Activated naive CD8-positive, alpha-beta T cell treated with anti-CD3 and anti-CD28 coated beads, Interleukin-2, amount 10 ng/mL, durations not matched to agents 7 days and 5 days (primary cell): ENCODE results near the gene TLCD1. TPM values are rescaled to one million over a fixed set of nuclear protein-coding genes. Genes with fewer than 3 reads are reported as not detected.
"Not testable (repeated sequence)": the region's sequence is repeated elsewhere in the genome, so short reads cannot be mapped to it uniquely, and the experiment has no call there.

Experiments used
- ATAC-seq: fragments of 150-1000 bp; cut with Tn5 transposase; one replicate; pipeline ENCODE4 v1.10.0; 2021; ENCODE audit warnings: low read depth, moderate library complexity
- POLR2A ChIA-PET: fragments of 350-600 bp; sonication (Branson Sonifier 250); formaldehyde crosslinking; loops from one replicate; lab custom pipeline; 2021; ENCODE audit warnings: antibody characterized with exemption; lab: Charles Lee
- DNase-seq: peaks from one replicate; pipeline ENCODE4 v3.0.0; 2021
- H3K27ac Mint-ChIP-seq: one replicate; pipeline ENCODE4 v1.8.0; 2022; ENCODE audit warnings: mild to moderate bottlenecking, mixed read lengths
- H3K27me3 Mint-ChIP-seq: one replicate; pipeline ENCODE4 v1.8.0; 2022; ENCODE audit warnings: mild to moderate bottlenecking, moderate library complexity, mixed read lengths
- H3K36me3 Mint-ChIP-seq: one replicate; pipeline ENCODE4 v1.8.0; 2021; ENCODE audit warnings: mild to moderate bottlenecking, mixed read lengths
- H3K4me1 Mint-ChIP-seq: one replicate; pipeline ENCODE4 v1.8.0; 2021; ENCODE audit warnings: mixed read lengths
- H3K4me3 Mint-ChIP-seq: one replicate; pipeline ENCODE4 v1.8.0; 2022; ENCODE audit warnings: mild to moderate bottlenecking, moderate library complexity, mixed read lengths
- H3K9me3 Mint-ChIP-seq: one replicate; pipeline ENCODE4 v1.8.0; 2021; ENCODE audit warnings: mixed read lengths
- total RNA-seq, 2 experiments: library from RNA; stranded (reverse); gene quantifications; one replicate each; pipeline ENCODE4 v1.2.3, GENCODE V29; 2021

TLCD1 gene
- total RNA-seq, 2 experiments from 2014 or later: 1.6 to 2.2 TPM

DNA sequence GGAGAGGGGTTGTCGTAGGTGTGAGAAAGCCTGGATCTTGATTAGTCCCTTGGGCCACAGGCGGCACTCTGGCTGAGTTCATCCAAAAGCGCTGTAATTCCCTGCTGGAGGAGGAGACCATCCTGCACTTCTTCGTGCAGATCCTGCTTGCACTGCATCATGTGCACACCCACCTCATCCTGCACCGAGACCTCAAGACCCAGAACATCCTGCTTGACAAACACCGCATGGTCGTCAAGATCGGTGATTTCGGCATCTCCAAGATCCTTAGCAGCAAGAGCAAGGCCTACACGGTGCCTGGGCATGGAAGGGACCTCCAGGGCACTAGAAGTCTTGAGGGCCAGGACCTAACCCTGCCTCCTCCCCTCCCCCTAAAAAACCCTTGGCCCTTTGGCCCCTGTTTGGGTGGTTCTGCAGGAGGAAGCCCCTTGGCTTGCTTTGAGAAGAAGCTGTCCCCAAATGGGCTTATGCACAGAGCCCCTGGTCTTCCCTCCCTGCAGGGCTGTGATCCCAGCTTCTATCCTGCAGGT, 8.7 kb upstream of the TLCD1 start:
- DNase-seq: no peak
- ATAC-seq: no peak
- Mint-ChIP-seq H3K9me3 (no peaks in the 10 kb centered on the region), H3K27me3 (no peaks in the 10 kb centered on the region), H3K36me3 (peaks cover 15% of the 10 kb centered on the region), H3K4me1 (peaks cover 17% of the 10 kb centered on the region), H3K27ac (peak overlapping the region; percentile 70), H3K4me3 (no peak overlapping the region)
- POLR2A ChIA-PET: interaction anchor here (0.6 to 1.4 kb wide), 4 partner anchors 8 to 84 kb away, joined by 3 to 4 read pairs (median 4); partner anchors contain the start of genes TLCD1 and TRAF4

DNA sequence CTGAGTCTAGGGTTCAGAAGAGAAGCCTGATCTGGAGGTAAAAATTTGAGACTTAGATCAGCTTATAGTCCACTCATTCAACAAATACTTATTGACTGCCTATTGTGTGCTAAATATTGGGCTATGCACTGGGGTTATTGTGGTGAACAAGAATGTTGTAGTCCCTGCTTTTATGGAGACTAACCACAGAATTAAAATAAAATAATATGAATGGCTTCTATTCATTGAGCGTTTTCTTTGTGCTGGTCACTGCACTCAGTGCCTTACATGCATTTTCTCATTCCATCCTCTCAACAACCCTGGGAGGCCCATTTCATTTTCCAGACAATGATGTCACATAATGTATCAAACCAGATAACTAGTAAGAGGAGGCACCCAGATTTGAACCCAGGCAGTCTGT, 7.3 kb upstream of the TLCD1 start:
- Mint-ChIP-seq H3K27me3 (no peaks in the 10 kb centered on the region), H3K36me3 (peaks cover 10% of the 10 kb centered on the region), H3K4me3 (no peak overlapping the region), H3K9me3 (no peaks in the 10 kb centered on the region), H3K27ac (no peak overlapping the region), H3K4me1 (peaks cover 15% of the 10 kb centered on the region)
- POLR2A ChIA-PET: interaction anchor here (1.4 kb wide), 1 partner anchor 10 kb away, joined by 4 read pairs; the partner anchor contains the start of gene TRAF4
- ATAC-seq (no peak), DNase-seq (no peak)

DNA sequence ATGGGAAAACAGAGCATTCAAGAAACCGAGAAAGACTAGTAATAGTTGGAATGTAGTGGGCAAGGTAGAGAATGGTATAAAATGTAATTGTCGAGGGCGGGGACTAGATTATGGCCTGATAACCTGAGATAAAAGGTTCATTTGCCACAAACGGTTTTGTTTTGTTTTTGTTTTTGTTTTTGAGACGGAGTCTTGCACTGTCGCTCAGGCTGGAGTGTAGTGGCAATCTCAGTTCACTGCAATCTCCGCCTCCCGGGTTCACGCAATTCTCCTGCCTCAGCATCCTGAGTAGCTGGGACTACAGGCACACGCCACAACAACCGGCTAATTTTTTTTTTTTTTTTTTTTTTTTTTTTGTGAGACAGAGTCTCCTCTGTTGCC, 3.9 kb upstream of the TLCD1 start:
- H3K27ac Mint-ChIP-seq: no peak overlapping the region
- POLR2A ChIA-PET: interaction anchor here (2.7 to 6.3 kb wide), 3 partner anchors 10 to 223 kb away, joined by 19 to 266 read pairs (median 53); partner anchors contain the start of genes PHF12 and TRAF4
- H3K36me3 Mint-ChIP-seq: peaks cover 6% of the 10 kb centered on the region
- ATAC-seq (no peak), DNase-seq (no peak)
- peaks cover 22% of the 10 kb centered on the region for H3K4me1 Mint-ChIP-seq
- no peaks in the 10 kb centered on the region for H3K27me3 Mint-ChIP-seq
- H3K4me3 Mint-ChIP-seq: no peak overlapping the region
- no peaks in the 10 kb centered on the region for H3K9me3 Mint-ChIP-seq

DNA sequence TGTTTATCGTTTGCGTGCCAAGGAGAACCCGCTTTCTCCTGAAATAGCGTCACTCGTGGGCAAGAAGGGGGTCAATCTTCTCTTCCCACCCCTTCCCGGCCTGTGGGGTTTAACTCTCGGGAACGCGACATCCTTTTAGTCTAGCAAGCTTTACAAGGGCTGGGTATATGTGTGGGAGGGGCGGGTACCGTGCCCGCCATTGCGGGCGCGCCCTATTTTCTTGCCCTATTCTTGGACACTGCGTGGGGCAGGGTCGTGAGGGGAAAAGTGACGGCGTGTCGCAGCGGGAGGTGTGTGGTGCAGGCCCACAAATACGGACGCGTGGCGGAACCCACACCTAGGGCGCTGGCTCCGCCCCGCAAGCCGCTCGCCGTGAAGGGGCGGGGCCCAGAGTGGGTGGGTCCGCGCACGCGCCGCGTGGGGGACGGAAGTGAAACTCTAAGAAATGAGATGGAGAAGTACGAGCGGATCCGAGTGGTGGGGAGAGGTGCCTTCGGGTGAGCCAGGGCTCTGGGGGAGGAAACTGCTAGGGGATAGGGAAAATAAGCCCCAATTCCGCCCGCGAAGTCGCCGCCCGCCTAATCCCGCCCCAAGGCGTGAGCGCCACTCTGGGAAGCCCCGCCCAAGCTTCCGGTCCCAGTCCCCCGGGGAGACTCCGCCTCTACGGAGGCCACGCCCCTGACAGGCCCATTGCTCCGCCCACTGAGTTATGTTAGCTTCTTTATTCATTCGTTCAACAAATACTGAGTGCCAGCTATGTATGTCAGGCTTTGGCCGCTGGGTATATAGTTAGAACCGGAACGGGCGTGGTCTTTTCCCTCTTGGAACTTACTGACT, 2.5 kb upstream of the TLCD1 start, which contains the start of gene NEK8:
Gene NEK8, plus strand, starts transcription at position 425 of the 837 bp plus-strand sequence. Its CDS starts 26 bp downstream, at position 451.
- Mint-ChIP-seq H3K36me3 (peaks cover 10% of the 10 kb centered on the region), H3K4me1 (peaks cover 30% of the 10 kb centered on the region), H3K27me3 (no peaks in the 10 kb centered on the region), H3K9me3 (no peaks in the 10 kb centered on the region), H3K4me3 (peak within 1 kb of the TSS; percentile 99), H3K27ac (peak within 1 kb of the TSS; percentile 99)
- ATAC-seq: peak; percentile 31
- peak; percentile 99 for DNase-seq
- POLR2A ChIA-PET: interaction anchor here (0.5 to 6.3 kb wide), 17 partner anchors 9 to 564 kb away, joined by 3 to 266 read pairs (median 5); partner anchors contain the start of genes DHRS13, FAM222B, PHF12 and PROCA1

DNA sequence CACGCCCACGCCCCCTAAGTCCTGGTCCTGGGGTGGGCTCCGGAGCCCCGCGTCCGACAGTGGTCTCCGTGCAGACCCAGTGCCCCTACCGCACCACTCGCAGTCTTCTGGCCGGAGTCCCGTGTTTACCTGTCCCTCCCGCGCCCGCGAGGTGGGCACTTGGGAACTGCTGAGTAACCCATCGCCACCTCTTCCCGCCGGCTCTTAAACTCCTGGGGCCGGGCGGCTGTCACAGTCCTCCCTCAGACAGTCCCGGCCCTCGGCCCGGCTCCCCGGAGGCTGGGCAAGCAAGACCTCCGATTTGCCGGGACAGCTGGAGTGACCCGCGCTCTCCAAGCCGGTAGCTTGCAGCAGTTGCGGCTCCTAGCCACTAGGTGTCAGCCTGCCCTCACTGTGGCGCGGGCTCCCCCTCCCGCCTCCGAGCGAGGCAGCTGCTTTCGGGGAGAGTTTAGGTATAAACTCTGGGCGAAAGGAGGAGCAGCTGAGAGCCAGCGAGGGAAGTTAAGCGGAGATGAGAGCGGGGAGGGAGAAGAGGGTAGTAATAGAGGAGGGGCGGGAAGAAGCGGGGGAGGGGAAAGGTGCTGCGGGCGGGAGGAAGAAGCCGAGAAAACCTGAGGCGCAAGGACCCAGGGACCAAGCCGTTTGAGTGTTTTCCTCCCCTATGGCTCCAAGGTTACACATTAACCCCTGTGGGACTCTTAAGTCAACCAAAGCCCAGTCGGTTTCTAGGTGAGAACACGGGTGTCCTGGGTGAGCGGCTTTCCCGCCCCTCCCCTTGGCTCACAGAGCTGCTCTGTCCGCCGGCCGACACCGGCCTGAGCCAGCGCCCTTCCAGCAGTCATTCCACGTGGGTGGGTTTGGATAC, 826 bp upstream of the TLCD1 start:
- DNase-seq (peak; percentile 94), ATAC-seq (peak; percentile 50)
- H3K4me1 Mint-ChIP-seq: peaks cover 40% of the 10 kb centered on the region
- no peaks in the 10 kb centered on the region for H3K27me3 Mint-ChIP-seq
- H3K27ac Mint-ChIP-seq: peak overlapping the region; percentile 99
- peak overlapping the region; percentile 99 for H3K4me3 Mint-ChIP-seq
- H3K36me3 Mint-ChIP-seq: peaks cover 12% of the 10 kb centered on the region
- no peaks in the 10 kb centered on the region for H3K9me3 Mint-ChIP-seq
- POLR2A ChIA-PET: interaction anchor here (0.6 to 6.3 kb wide), 29 partner anchors 8 to 1432 kb away, joined by 3 to 266 read pairs (median 5); partner anchors contain the start of genes BLTP2, DHRS13, FAM222B and FLOT2

DNA sequence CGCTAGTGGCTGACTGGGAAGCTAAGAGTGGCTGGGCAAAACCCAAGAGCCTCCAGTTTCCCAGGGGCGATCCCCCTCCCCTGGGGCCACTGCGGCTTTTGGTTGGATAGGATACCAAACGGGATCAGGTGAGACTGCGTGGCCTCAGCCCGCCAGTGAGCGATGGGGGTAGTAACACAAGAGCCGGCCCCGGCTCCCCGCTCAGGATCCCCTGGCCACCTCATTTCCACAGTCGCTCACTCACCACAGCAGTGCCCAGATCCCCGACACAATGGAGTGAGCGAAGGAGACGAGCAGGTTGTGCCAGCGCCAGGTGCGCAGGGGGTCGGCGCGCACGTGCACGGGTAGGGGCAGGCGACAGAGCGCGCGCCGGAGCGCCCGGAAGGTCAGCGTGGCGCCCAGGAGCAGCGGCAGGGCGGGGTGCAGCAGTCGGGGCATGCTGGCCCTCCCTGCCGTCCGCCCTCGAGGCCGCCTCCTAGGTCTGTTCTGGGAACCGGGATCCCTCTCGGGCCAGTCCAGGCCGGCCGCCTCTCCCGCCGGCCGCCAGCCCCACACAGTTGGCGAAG, 290 bp downstream of the TLCD1 start:
- H3K4me1 Mint-ChIP-seq: peaks cover 47% of the 10 kb centered on the region
- no peaks in the 10 kb centered on the region for H3K27me3 Mint-ChIP-seq
- POLR2A ChIA-PET: interaction anchor here (0.5 to 6.3 kb wide), 15 partner anchors 9 to 388 kb away, joined by 3 to 266 read pairs (median 5); partner anchors contain the start of genes BLTP2, DHRS13, PHF12 and PROCA1
- peaks cover 23% of the 10 kb centered on the region for H3K36me3 Mint-ChIP-seq
- ATAC-seq (peak; percentile 1), DNase-seq (no peak)
- peak overlapping the region; percentile 92 for H3K4me3 Mint-ChIP-seq
- H3K9me3 Mint-ChIP-seq: no peaks in the 10 kb centered on the region
- H3K27ac Mint-ChIP-seq: peak overlapping the region; percentile 93

DNA sequence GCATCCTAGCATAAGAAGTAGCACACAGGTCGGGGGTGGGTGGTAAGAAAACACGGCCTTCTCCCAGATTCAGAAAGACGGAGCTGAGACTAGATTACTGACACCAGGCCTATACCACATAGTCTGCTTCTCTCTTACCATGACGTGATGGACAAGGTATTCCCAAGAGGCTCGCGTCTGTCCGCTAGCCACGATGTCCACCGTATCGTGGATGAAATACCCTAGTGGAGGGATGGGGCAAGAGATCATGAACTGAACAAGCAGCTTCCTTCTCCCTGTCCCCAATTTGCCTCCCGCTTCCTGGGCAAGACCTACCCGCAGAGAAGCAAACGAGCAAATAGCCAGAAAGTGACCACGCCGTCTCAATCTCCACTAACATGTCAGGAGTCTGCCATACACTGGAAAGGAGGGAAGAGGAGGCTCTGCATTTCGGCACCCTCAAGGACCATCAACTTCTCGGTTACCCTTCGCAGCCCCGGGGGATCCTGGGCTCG, 820 bp downstream of the TLCD1 start:
- Mint-ChIP-seq H3K4me1 (peaks cover 50% of the 10 kb centered on the region), H3K4me3 (peak overlapping the region; percentile 92), H3K36me3 (peaks cover 28% of the 10 kb centered on the region), H3K27ac (peak overlapping the region; percentile 93), H3K9me3 (no peaks in the 10 kb centered on the region), H3K27me3 (no peaks in the 10 kb centered on the region)
- no peak for DNase-seq
- POLR2A ChIA-PET: interaction anchor here (0.5 to 6.3 kb wide), 5 partner anchors 14 to 227 kb away, joined by 4 to 266 read pairs (median 36); partner anchors contain the start of genes PHF12, PROCA1 and TRAF4
- ATAC-seq: no peak

DNA sequence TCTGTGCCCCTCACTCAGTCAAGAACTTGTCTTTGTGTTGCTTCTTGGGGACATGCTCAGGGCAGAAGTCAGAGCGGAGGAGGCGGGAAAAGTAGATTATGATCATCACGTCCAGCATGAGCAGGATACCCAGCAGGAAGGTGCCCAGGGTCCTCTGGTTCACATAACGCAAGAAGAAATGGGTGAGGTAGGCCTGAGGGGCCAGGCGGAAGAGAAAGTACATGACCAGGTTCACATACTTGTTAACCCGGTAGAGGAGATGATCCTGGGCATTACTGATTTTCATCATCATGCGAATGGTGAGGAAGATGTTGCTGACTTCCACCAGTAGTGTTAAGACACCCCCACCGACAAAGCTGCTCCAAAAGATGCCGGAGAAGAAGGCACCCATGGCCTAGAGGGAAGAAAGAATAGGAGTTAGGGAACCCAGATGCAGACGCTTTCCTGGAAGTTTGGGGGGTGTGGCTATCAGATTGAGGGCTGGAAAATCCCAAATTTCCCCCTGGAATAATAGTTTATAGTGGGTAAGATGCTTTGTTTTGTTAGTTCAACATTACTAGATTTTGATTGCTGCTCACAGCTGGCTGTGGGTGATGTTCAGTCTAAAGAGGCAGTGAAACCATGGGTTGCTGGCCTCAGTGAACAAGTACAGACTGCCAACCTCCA, 1.4 kb downstream of the TLCD1 start:
- ATAC-seq (no peak), DNase-seq (no peak)
- no peaks in the 10 kb centered on the region for H3K9me3 Mint-ChIP-seq
- no peaks in the 10 kb centered on the region for H3K27me3 Mint-ChIP-seq
- H3K4me3 Mint-ChIP-seq: peak overlapping the region; percentile 92
- peaks cover 47% of the 10 kb centered on the region for H3K4me1 Mint-ChIP-seq
- peak overlapping the region; percentile 93 for H3K27ac Mint-ChIP-seq
- POLR2A ChIA-PET: interaction anchor here (1.4 to 6.3 kb wide), 3 partner anchors 13 to 169 kb away, joined by 4 to 266 read pairs (median 36); partner anchors contain the start of genes PROCA1 and TRAF4
- peaks cover 32% of the 10 kb centered on the region for H3K36me3 Mint-ChIP-seq

DNA sequence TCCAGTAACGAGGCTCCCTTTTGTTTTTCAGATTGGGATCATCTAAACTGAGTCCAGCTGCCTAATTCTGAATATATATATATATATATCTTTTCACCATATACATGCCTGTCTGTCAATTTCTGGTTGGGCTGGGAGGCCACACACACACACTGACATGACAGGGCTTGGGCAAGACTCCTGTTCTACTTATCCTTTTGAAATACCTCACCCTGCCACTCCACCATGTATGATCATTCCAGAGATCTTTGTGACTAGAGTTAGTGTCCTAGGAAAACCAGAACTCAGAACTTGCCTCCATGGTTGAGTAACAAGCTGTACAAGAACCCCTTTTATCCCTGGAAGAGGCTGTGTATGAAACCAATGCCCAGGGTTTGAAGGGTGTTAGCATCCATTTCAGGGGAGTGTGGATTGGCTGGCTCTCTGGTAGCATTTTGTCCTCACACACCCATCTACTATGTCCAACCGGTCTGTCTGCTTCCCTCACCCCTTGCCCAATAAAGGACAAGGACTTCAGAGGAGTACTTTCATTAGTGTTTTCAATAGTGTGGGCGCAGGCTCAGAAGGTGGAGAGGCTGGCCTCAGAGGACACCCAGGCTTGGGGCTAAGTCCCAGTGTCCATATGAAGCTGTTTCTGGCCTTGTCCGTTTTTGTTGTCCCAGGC, 2.1 kb downstream of the TLCD1 start:
- peaks cover 47% of the 10 kb centered on the region for H3K4me1 Mint-ChIP-seq
- H3K9me3 Mint-ChIP-seq, H3K27me3 Mint-ChIP-seq, DNase-seq, ATAC-seq: not testable (repeated sequence)
- peak overlapping the region; percentile 92 for H3K4me3 Mint-ChIP-seq
- H3K27ac Mint-ChIP-seq: peak overlapping the region; percentile 93
- POLR2A ChIA-PET: interaction anchor here (0.6 to 6.3 kb wide), 5 partner anchors 9 to 169 kb away, joined by 3 to 266 read pairs (median 36); partner anchors contain the start of genes PROCA1 and TRAF4
- peaks cover 32% of the 10 kb centered on the region for H3K36me3 Mint-ChIP-seq

DNA sequence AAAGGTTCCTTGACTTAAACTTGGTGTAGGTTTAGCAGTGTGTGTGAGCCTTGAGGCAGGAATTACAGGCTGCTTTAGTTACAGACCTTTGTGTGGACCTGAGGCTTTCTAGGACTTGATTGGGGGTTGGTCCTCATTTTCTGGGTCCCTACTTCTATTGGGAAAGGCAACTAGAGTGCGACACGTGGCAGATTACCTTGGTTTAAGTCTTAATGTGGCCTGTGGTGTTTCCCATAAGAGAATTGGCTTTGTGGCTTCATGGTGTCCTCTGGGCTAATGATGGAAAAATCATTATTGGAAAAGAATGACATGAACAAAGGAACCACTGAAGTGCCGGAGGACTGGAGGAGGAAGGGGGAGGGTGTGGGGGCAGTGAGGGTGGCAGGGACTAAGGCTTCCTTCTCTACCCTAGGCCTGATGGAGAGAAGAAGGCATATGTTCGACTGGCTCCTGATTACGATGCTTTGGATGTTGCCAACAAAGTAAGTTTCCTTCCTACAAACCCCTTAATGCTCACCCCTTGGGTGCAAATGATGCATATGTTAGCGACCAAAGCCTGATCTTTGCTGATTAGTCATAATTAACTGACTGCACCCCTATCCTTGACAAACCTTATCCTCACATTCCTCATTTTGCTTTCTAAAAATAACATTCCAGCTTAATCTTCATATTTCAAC, 2.7 kb downstream of the TLCD1 start:
- H3K27me3 Mint-ChIP-seq: peaks cover 3% of the 10 kb centered on the region
- peak overlapping the region; percentile 6 for H3K4me3 Mint-ChIP-seq
- no peak for DNase-seq
- ATAC-seq: no peak
- H3K4me1 Mint-ChIP-seq: peaks cover 50% of the 10 kb centered on the region
- POLR2A ChIA-PET: interaction anchor here (0.6 to 5.0 kb wide), 3 partner anchors 9 to 200 kb away, joined by 3 to 50 read pairs (median 3); partner anchors contain the start of gene PROCA1
- peaks cover 32% of the 10 kb centered on the region for H3K36me3 Mint-ChIP-seq
- peak overlapping the region; percentile 93 for H3K27ac Mint-ChIP-seq
- no peaks in the 10 kb centered on the region for H3K9me3 Mint-ChIP-seq
